GM12873 (cell line): ENCODE results near the gene KHDC3L.

Source experiments
- CTCF ChIP-seq: IDR thresholded peaks from 2 replicates; pipeline ENCODE4 v1.5.1; 2012; ENCODE audit warnings: low read depth, mild to moderate bottlenecking, moderate library complexity, low read length, control low read depth; ENCODE audit not compliant: insufficient read depth; ENCODE audit errors: missing control alignments

The KHDC3L gene

GRCh38 chr6:73389854-73390253 is 27.4 kb downstream of the KHDC3L start:
- no peak for TF ChIP-seq CTCF

GRCh38 chr6:73391675-73392074 is 29.2 kb downstream of the KHDC3L start:
- no peak for TF ChIP-seq CTCF

- TF ChIP-seq CTCF, result no peak
Observed at GRCh38 chr6:73393278-73393677, 30.8 kb downstream of the KHDC3L start.

- TF ChIP-seq CTCF, result no peak
Observed at GRCh38 chr6:73394577-73395354, 32.3 kb downstream of the KHDC3L start, which contains the start of gene DDX43. TSS of gene DDX43 (plus strand) at chr6:73394828. CDS start at chr6:73394906, 78 bp downstream.

- no peak for TF ChIP-seq CTCF
Observed at GRCh38 chr6:73395875-73396274, 33.4 kb downstream of the KHDC3L start.

GRCh38 chr6:73400656-73401055 is 38.2 kb downstream of the KHDC3L start:
- TF ChIP-seq CTCF, result no peak

- no peak for TF ChIP-seq CTCF
Observed at GRCh38 chr6:73409395-73409794, 46.9 kb downstream of the KHDC3L start.
